ENCODE measurements around the gene CLEC3B.

GRCh38 chr3:45002720-45003119 lies 23.4 kb upstream of the CLEC3B start:
- TF ChIP-seq POLR2AphosphoS5 (IDR thresholded peaks at IDR 0.05; ENCODE audit: borderline replicate concordance, low read depth, low read length) (no peak), EZH2 (IDR thresholded peaks at IDR 0.05) (no peak), FOXP2 (optimal IDR thresholded peaks at IDR 0.05; ENCODE audit: control extremely low read depth, extremely low read length, insufficient read depth) (no peak)

All from SK-N-MC (cell line).